ENCODE data around the gene EMX1. TPM values are rescaled to one million over a fixed set of nuclear protein-coding genes. Genes with fewer than 3 reads are reported as not detected.

EMX1 gene
- total and polyA plus RNA-seq, 2 of the 13 experiments (the other 11 are each of a cell fraction or from before 2014, with no cell fraction given): 0.62 to 4.9 TPM

DNA sequence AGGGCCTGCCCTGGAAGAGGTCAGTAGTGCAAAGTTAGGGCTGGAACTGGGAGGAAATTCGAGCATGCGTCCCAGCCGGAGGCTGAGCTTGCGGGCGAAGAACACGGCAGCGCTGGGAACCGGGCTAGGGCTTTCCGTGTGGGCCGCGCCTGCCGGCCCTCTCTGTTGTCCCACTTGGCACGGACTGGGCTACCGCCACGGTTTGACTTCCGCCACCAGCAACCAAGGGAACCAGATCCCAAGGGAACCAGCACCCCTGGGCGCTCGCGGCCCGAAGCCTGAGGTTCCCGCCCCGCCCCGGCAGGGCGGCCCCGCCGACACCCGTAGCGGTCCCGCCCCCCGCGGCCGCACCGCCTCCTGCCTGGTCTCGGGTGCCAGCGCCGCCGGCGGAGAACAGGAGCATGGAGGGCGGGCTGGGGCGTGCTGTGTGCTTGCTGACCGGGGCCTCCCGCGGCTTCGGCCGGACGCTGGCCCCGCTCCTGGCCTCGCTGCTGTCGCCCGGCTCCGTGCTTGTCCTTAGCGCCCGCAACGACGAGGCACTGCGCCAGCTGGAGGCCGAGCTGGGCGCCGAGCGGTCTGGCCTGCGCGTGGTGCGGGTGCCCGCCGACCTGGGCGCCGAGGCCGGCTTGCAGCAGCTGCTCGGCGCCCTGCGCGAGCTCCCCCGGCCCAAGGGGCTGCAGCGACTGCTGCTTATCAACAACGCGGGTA is 30.1 kb upstream of the EMX1 start, which contains the start of gene SPR (continued):
- TF ChIP-seq, protein P1, sequence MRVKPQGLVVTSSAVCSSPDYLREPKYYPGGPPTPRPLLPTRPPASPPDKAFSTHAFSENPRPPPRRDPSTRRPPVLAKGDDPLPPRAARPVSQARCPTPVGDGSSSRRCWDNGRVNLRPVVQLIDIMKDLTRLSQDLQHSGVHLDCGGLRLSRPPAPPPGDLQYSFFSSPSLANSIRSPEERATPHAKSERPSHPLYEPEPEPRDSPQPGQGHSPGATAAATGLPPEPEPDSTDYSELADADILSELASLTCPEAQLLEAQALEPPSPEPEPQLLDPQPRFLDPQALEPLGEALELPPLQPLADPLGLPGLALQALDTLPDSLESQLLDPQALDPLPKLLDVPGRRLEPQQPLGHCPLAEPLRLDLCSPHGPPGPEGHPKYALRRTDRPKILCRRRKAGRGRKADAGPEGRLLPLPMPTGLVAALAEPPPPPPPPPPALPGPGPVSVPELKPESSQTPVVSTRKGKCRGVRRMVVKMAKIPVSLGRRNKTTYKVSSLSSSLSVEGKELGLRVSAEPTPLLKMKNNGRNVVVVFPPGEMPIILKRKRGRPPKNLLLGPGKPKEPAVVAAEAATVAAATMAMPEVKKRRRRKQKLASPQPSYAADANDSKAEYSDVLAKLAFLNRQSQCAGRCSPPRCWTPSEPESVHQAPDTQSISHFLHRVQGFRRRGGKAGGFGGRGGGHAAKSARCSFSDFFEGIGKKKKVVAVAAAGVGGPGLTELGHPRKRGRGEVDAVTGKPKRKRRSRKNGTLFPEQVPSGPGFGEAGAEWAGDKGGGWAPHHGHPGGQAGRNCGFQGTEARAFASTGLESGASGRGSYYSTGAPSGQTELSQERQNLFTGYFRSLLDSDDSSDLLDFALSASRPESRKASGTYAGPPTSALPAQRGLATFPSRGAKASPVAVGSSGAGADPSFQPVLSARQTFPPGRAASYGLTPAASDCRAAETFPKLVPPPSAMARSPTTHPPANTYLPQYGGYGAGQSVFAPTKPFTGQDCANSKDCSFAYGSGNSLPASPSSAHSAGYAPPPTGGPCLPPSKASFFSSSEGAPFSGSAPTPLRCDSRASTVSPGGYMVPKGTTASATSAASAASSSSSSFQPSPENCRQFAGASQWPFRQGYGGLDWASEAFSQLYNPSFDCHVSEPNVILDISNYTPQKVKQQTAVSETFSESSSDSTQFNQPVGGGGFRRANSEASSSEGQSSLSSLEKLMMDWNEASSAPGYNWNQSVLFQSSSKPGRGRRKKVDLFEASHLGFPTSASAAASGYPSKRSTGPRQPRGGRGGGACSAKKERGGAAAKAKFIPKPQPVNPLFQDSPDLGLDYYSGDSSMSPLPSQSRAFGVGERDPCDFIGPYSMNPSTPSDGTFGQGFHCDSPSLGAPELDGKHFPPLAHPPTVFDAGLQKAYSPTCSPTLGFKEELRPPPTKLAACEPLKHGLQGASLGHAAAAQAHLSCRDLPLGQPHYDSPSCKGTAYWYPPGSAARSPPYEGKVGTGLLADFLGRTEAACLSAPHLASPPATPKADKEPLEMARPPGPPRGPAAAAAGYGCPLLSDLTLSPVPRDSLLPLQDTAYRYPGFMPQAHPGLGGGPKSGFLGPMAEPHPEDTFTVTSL (CRISPR knock-in tag; IDR thresholded peaks at IDR 0.05; ENCODE audit: borderline replicate concordance): no peak; the same call in 1 of the 2 replicates
- TF ChIP-seq ZNF468 (CRISPR knock-in tag; IDR thresholded peaks at IDR 0.05) (0 out of 2 replicates have a peak, but pooled peaks have one; percentile 34), TOE1 (CRISPR knock-in tag; IDR thresholded peaks at IDR 0.05) (no peak), CC2D1A (CRISPR knock-in tag; IDR thresholded peaks at IDR 0.05) (no peak), ZNF883 (CRISPR knock-in tag; IDR thresholded peaks at IDR 0.05; ENCODE audit: not compliant biosample characterization) (no peak), NFKB2 (CRISPR knock-in tag; IDR thresholded peaks at IDR 0.05; ENCODE audit: borderline replicate concordance) (peak; percentile 85; the same call in 1 of the 2 replicates), TBP (CRISPR knock-in tag; IDR thresholded peaks at IDR 0.05) (no peak), ZNF441 (CRISPR knock-in tag; IDR thresholded peaks at IDR 0.05; ENCODE audit: borderline replicate concordance) (peak; percentile 56), FOXK2 (IDR thresholded peaks at IDR 0.05) (no peak), HNF4G (IDR thresholded peaks at IDR 0.05; ENCODE audit: borderline replicate concordance, low read depth, low read length) (peak; percentile 10; the same call in 1 of the 2 replicates), HNF4G (CRISPR knock-in tag; IDR thresholded peaks at IDR 0.05; ENCODE audit: borderline replicate concordance, low read depth) (no peak), SP4 (CRISPR knock-in tag; IDR thresholded peaks at IDR 0.05) (peak; percentile 88), ZNF619 (CRISPR knock-in tag; IDR thresholded peaks at IDR 0.05) (no peak), CEBPB (IDR thresholded peaks at IDR 0.05; ENCODE audit: borderline replicate concordance, low read depth, low read length) (no peak), ZNF496 (CRISPR knock-in tag; IDR thresholded peaks at IDR 0.05; ENCODE audit: insufficient replicate concordance) (no peak)
- TF ChIP-seq, protein P2, sequence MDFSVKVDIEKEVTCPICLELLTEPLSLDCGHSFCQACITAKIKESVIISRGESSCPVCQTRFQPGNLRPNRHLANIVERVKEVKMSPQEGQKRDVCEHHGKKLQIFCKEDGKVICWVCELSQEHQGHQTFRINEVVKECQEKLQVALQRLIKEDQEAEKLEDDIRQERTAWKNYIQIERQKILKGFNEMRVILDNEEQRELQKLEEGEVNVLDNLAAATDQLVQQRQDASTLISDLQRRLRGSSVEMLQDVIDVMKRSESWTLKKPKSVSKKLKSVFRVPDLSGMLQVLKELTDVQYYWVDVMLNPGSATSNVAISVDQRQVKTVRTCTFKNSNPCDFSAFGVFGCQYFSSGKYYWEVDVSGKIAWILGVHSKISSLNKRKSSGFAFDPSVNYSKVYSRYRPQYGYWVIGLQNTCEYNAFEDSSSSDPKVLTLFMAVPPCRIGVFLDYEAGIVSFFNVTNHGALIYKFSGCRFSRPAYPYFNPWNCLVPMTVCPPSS (IDR thresholded peaks at IDR 0.05): no peak
- TF ChIP-seq, protein P3, sequence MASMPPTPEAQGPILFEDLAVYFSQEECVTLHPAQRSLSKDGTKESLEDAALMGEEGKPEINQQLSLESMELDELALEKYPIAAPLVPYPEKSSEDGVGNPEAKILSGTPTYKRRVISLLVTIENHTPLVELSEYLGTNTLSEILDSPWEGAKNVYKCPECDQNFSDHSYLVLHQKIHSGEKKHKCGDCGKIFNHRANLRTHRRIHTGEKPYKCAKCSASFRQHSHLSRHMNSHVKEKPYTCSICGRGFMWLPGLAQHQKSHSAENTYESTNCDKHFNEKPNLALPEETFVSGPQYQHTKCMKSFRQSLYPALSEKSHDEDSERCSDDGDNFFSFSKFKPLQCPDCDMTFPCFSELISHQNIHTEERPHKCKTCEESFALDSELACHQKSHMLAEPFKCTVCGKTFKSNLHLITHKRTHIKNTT (CRISPR knock-in tag; IDR thresholded peaks at IDR 0.05): 0 out of 2 replicates have a peak, but pooled peaks have one; percentile 58
- TF ChIP-seq, protein P4, sequence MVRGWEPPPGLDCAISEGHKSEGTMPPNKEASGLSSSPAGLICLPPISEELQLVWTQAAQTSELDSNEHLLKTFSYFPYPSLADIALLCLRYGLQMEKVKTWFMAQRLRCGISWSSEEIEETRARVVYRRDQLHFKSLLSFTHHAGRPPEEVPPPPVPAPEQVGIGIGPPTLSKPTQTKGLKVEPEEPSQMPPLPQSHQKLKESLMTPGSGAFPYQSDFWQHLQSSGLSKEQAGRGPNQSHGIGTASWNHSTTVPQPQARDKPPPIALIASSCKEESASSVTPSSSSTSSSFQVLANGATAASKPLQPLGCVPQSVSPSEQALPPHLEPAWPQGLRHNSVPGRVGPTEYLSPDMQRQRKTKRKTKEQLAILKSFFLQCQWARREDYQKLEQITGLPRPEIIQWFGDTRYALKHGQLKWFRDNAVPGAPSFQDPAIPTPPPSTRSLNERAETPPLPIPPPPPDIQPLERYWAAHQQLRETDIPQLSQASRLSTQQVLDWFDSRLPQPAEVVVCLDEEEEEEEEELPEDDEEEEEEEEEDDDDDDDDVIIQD (CRISPR knock-in tag; IDR thresholded peaks at IDR 0.05; ENCODE audit: low read depth): no peak
- TF ChIP-seq, protein P5, sequence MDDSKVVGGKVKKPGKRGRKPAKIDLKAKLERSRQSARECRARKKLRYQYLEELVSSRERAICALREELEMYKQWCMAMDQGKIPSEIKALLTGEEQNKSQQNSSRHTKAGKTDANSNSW (CRISPR knock-in tag; IDR thresholded peaks at IDR 0.05; ENCODE audit: borderline replicate concordance): peak; percentile 20; the same call in 1 of the 2 replicates

Measured in HepG2 (cell line).